Vagina (tissue), 2 donors: ENCODE data around the gene UNKL. TPM values are rescaled to one million over a fixed set of nuclear protein-coding genes. Genes with fewer than 3 reads are reported as not detected.

Experiments
- DNase-seq, 2 donors: peaks; one replicate each; pipeline ENCODE4 v3.0.0-alpha.2; 2017; ENCODE audit errors: extremely low spot score in 2 of 2
- H3K27ac ChIP-seq: fragments of 200-600 bp; sonication (generic); one replicate; pipeline ENCODE4 v1.5.1; 2019
- H3K27me3 ChIP-seq: fragments of 200-600 bp; sonication (generic); one replicate; pipeline ENCODE4 v1.5.1; 2019
- H3K36me3 ChIP-seq, 2 donors: fragments of 200-600 bp; sonication (generic); one replicate each; pipeline ENCODE4 v1.5.1; 2017 to 2019
- H3K4me1 ChIP-seq: fragments of 200-600 bp; sonication (generic); one replicate; pipeline ENCODE4 v1.5.1; 2019
- H3K4me3 ChIP-seq, 2 donors: fragments of 200-600 bp; sonication (generic); 1 replicate in 1 of 2; 2 replicates in 1 of 2; pipeline ENCODE4 v1.5.1; 2016 to 2019
- H3K9me3 ChIP-seq: fragments of 200-600 bp; sonication (generic); one replicate; pipeline ENCODE4 v1.5.1; 2019
- POLR2A ChIP-seq, 2 donors: fragments of 450-650 bp; IDR thresholded peaks; one replicate each; pipeline ENCODE4 v1.6.1; 2017; ENCODE audit warnings: antibody characterized with exemption in 2 of 2, mild to moderate bottlenecking in 2 of 2, moderate library complexity in 2 of 2
- POLR2AphosphoS5 ChIP-seq, 2 donors: sonication (generic); formaldehyde crosslinking; IDR thresholded peaks; one replicate each; pipeline ENCODE4 v1.9.0; 2017; ENCODE audit warnings: antibody characterized with exemption in 2 of 2, mild to moderate bottlenecking in 2 of 2, low read depth in 1 of 2; ENCODE audit not compliant: insufficient read depth in 1 of 2
- intact Hi-C: fragments of 100-400 bp; cut with DNase I; formaldehyde crosslinking; loops from one replicate; pipeline ENCODE4 v1.15.1; 2023
- total RNA-seq: library from RNA; depleted of rRNA; stranded (reverse); fragments of >200 nt; gene quantifications from one replicate; pipeline ENCODE4 v1.2.3, GENCODE V29; 2016
- TF ChIP-seq, protein P1 (sequence below), 3 experiments: fragments of 450-650 bp in 2 of 3; fragments of 200-600 bp in 1 of 3; sonication (generic) in 1 of 3; IDR thresholded peaks; one replicate each; pipeline ENCODE4 v1.5.1; 2017 to 2019; ENCODE audit warnings: antibody characterized with exemption in 3 of 3, mild to moderate bottlenecking in 2 of 3, moderate library complexity in 2 of 3

UNKL gene
- total RNA-seq, 1 donor from 2014 or later, result 32.9 TPM

DNA sequence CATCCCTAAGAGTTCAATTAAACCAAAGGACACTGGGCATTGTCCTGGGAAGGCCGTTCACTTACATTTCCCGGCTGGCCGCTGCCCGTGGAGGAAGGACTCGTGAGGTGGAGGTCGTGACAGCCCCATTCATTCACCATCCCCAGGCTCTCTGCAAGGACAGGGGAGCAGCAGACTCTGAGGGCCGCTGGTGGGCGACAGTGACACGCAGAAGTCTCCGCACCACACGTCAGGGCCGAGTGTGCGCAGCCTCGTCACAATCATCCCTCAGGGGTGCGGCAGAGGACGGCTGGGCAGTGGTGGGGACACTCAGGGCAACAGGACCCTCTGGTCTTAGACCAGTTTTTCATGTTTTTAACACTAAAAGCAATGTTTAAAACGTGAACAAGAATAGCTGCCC, 21.7 kb downstream of the UNKL start:
- Histone ChIP-seq H3K9me3 (no peaks in the 10 kb centered on the region), H3K27me3 (no peaks in the 10 kb centered on the region), H3K27ac (no peak overlapping the region), H3K36me3 (peaks cover 0 to 75% of the 10 kb centered on the region in 2 donors), H3K4me3 (no peak overlapping the region), H3K4me1 (no peaks in the 10 kb centered on the region)
- intact Hi-C loops, result no loop called here
- no peak for DNase-seq
- TF ChIP-seq, protein P1, sequence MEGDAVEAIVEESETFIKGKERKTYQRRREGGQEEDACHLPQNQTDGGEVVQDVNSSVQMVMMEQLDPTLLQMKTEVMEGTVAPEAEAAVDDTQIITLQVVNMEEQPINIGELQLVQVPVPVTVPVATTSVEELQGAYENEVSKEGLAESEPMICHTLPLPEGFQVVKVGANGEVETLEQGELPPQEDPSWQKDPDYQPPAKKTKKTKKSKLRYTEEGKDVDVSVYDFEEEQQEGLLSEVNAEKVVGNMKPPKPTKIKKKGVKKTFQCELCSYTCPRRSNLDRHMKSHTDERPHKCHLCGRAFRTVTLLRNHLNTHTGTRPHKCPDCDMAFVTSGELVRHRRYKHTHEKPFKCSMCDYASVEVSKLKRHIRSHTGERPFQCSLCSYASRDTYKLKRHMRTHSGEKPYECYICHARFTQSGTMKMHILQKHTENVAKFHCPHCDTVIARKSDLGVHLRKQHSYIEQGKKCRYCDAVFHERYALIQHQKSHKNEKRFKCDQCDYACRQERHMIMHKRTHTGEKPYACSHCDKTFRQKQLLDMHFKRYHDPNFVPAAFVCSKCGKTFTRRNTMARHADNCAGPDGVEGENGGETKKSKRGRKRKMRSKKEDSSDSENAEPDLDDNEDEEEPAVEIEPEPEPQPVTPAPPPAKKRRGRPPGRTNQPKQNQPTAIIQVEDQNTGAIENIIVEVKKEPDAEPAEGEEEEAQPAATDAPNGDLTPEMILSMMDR (IDR thresholded peaks at IDR 0.05), result no peak
- no peak for TF ChIP-seq POLR2A (IDR thresholded peaks at IDR 0.05)
- TF ChIP-seq POLR2AphosphoS5 (IDR thresholded peaks at IDR 0.05; ENCODE audit: insufficient read depth in 1 of 2, low read depth in 1 of 2), result no peak

DNA sequence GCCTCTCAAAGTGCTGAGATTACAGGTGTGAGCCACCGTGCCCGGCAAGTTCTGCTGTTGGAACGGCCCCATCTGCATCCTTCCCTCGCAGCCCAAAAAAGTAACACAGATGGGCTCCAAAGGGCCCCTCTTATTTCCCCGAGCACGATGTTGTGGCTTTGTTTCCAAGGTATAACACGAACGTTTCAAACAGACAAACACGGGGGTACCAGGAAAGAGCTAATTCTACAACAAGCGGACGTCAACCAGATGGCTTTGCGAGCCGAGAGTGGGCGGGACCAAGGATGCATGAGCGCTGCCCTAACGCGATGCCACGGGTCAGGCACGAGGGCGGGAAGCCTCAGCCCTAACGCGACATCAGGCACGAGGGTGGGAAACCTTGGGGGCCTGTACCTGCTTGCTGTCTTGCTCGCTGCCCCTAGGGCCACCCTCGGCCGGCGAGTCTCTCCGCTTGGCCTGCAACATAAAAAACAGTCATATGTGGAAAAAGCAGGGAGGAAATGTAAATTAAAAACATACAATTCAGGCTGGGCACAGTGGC, 24.2 kb downstream of the UNKL start:
- TF ChIP-seq POLR2A (IDR thresholded peaks at IDR 0.05), result no peak
- no peak for TF ChIP-seq POLR2AphosphoS5 (IDR thresholded peaks at IDR 0.05; ENCODE audit: insufficient read depth in 1 of 2, low read depth in 1 of 2)
- TF ChIP-seq, protein P1 (IDR thresholded peaks at IDR 0.05), result no peak
- Histone ChIP-seq H3K27me3 (no peaks in the 10 kb centered on the region), H3K36me3 (peaks cover 0 to 57% of the 10 kb centered on the region in 2 donors), H3K9me3 (no peaks in the 10 kb centered on the region), H3K27ac (no peak overlapping the region), H3K4me3 (no peak overlapping the region), H3K4me1 (no peaks in the 10 kb centered on the region)
- DNase-seq, result no peak
- intact Hi-C loops, result no loop called here

DNA sequence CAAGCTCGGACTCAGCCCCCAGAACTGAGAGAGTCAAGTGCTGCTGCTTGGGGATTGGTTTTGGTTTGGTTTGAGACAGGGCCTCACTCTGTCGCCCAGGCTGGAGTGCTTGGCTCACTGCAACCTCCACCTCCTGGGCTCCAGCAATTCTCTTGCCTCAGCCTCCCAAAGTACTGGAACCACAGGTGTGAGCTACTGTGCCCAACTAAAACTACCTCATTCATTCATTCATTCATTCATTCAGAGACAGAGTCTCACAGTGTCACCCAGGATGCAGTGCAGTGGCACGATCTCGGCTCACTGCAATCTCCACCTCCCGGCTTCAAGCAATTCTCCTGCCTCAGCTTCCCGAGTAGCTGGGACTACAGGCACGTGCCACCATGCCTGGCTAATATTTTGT, 24.7 kb downstream of the UNKL start:
- DNase-seq, result no peak
- no peak for TF ChIP-seq POLR2AphosphoS5 (IDR thresholded peaks at IDR 0.05; ENCODE audit: insufficient read depth in 1 of 2, low read depth in 1 of 2)
- no peak for TF ChIP-seq POLR2A (IDR thresholded peaks at IDR 0.05)
- TF ChIP-seq, protein P1 (IDR thresholded peaks at IDR 0.05), result no peak
- no peak overlapping the region for H3K4me3 ChIP-seq
- H3K27ac ChIP-seq, result no peak overlapping the region
- H3K9me3 ChIP-seq, result no peaks in the 10 kb centered on the region
- intact Hi-C loops, result no loop called here
- H3K36me3 ChIP-seq, result peaks cover 0 to 54% of the 10 kb centered on the region in 2 donors
- H3K27me3 ChIP-seq, result no peaks in the 10 kb centered on the region
- no peaks in the 10 kb centered on the region for H3K4me1 ChIP-seq

DNA sequence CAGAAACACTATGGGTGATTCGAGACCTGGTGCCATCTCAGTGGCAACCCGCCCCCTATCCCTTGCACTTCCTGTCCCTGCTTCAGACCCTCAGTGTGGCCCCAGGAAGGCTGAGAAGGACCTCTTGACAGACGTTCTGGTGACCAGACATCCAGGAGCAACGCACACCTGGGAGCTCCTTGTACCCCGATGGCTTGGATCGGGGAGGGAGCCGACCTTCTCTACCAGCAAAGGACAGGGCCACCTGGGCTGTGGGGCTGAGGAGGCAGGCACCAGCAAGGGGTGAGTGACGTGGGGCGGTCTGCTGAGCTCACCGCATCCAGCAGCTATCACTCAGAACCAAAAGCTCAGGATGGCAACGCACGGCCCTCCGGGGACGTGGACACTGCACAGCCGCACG, 27.2 kb downstream of the UNKL start:
- no peaks in the 10 kb centered on the region for H3K9me3 ChIP-seq
- no peaks in the 10 kb centered on the region for H3K4me1 ChIP-seq
- TF ChIP-seq POLR2A (IDR thresholded peaks at IDR 0.05), result no peak
- TF ChIP-seq, protein P1 (IDR thresholded peaks at IDR 0.05), result no peak
- no peak for TF ChIP-seq POLR2AphosphoS5 (IDR thresholded peaks at IDR 0.05; ENCODE audit: insufficient read depth in 1 of 2, low read depth in 1 of 2)
- H3K4me3 ChIP-seq, result no peak overlapping the region
- H3K27ac ChIP-seq, result no peak overlapping the region
- intact Hi-C loops, result no loop called here
- peaks cover 0 to 37% of the 10 kb centered on the region in 2 donors for H3K36me3 ChIP-seq
- no peaks in the 10 kb centered on the region for H3K27me3 ChIP-seq
- no peak for DNase-seq

DNA sequence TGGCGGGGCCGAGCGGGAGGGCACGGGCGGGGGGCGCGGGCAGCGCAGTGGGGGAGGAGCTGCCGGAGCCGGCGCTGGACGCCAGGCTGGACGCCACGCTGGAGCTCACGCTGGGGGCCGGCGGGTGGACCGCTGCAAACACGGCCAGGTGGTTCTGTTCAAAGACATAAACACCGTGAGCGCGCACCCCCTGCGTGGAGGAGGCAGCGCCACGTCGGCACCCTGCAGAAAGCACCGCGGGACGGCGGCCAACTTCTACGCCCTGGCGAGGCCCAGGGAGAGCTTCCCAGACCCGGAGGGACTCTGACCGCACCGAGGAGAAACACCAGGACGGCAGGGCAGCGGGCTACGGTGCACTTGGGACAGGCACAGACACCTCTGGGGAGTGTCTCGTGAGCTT, 29.3 kb downstream of the UNKL start:
- Histone ChIP-seq H3K27me3 (no peaks in the 10 kb centered on the region), H3K4me3 (no peak overlapping the region), H3K36me3 (peaks cover 0 to 29% of the 10 kb centered on the region in 2 donors), H3K9me3 (no peaks in the 10 kb centered on the region), H3K27ac (no peak overlapping the region), H3K4me1 (no peaks in the 10 kb centered on the region)
- no peak for DNase-seq
- TF ChIP-seq POLR2AphosphoS5 (IDR thresholded peaks at IDR 0.05; ENCODE audit: insufficient read depth in 1 of 2, low read depth in 1 of 2), result no peak
- intact Hi-C loops, result no loop called here
